ENCODE data around the gene KLHL29. TPM values are rescaled to one million over a fixed set of nuclear protein-coding genes. Genes with fewer than 3 reads are reported as not detected.

Gene KLHL29
- total and polyA plus RNA-seq, 7 experiments from 2014 or later: 0.59 to 6.5 (median 5.6) TPM

GRCh38 chr2:23520256-23520655 is 135.3 kb downstream of the KLHL29 start:
- H3K36me3 ChIP-seq (ENCODE audit: control insufficient read depth in 2 of 3, insufficient read depth in 3 of 3, low read length in 3 of 3): no peaks in the 10 kb centered on the region
- Mint-ChIP-seq H3K4me1 (peaks cover 0 to 8% (median 5%) of the 10 kb centered on the region in 7 donors), H3K27ac (no peak overlapping the region), H3K36me3 (no peaks in the 10 kb centered on the region), H3K27me3 (peaks cover 0 to 7% (median 0%) of the 10 kb centered on the region in 5 donors), H3K4me3 (no peak overlapping the region), H3K9me3 (no peaks in the 10 kb centered on the region)
- H3K27ac ChIP-seq (ENCODE audit: low read depth, low read length): no peak overlapping the region
- H3K9me3 ChIP-seq (ENCODE audit: control insufficient read depth in 2 of 3, low read length in 3 of 3): no peaks in the 10 kb centered on the region
- H3K27me3 ChIP-seq (ENCODE audit: control insufficient read depth in 2 of 2, insufficient read depth in 2 of 2, low read length in 2 of 2): no peaks in the 10 kb centered on the region
- DNase-seq (no peak), ATAC-seq (no peak)
- ChIA-PET CTCF (no interaction called here), POLR2A (no interaction called here)
- peaks cover 0 to 2% of the 10 kb centered on the region in 2 donors for H3K4me1 ChIP-seq (ENCODE audit: control insufficient read depth in 2 of 2, insufficient read depth in 2 of 2, low read length in 2 of 2)
- no peak overlapping the region for H3K4me3 ChIP-seq (ENCODE audit: low read length)
- intact Hi-C loops (cut with micrococcal nuclease): no loop called here

- ATAC-seq (no peak), DNase-seq (no peak)
- Histone ChIP-seq H3K9me3 (ENCODE audit: control insufficient read depth in 2 of 3, low read length in 3 of 3) (no peaks in the 10 kb centered on the region), H3K27me3 (ENCODE audit: control insufficient read depth in 2 of 2, insufficient read depth in 2 of 2, low read length in 2 of 2) (no peaks in the 10 kb centered on the region), H3K27ac (ENCODE audit: low read depth, low read length) (no peak overlapping the region), H3K36me3 (ENCODE audit: control insufficient read depth in 2 of 3, insufficient read depth in 3 of 3, low read length in 3 of 3) (no peaks in the 10 kb centered on the region), H3K4me3 (ENCODE audit: low read length) (no peak overlapping the region), H3K4me1 (ENCODE audit: control insufficient read depth in 2 of 2, insufficient read depth in 2 of 2, low read length in 2 of 2) (peaks cover 0 to 9% of the 10 kb centered on the region in 2 donors)
- intact Hi-C loops (cut with micrococcal nuclease): no loop called here
- Mint-ChIP-seq H3K4me3 (no peak overlapping the region), H3K36me3 (no peaks in the 10 kb centered on the region), H3K9me3 (no peaks in the 10 kb centered on the region), H3K27ac (no peak overlapping the region), H3K27me3 (peaks cover 0 to 4% (median 0%) of the 10 kb centered on the region in 5 donors), H3K4me1 (peaks cover 4 to 11% (median 10%) of the 10 kb centered on the region in 7 donors)
- ChIA-PET POLR2A (no interaction called here), CTCF (no interaction called here)
Observed at GRCh38 chr2:23521060-23521459, 136.1 kb downstream of the KLHL29 start.

- no peaks in the 10 kb centered on the region for H3K36me3 Mint-ChIP-seq
- ChIA-PET CTCF (no interaction called here), POLR2A (interaction anchor here (0.6 kb wide), 1 partner anchor 30 kb away, joined by 3 read pairs; no protein-coding TSS in a partner anchor)
- H3K4me1 Mint-ChIP-seq: peaks cover 7 to 18% (median 14%) of the 10 kb centered on the region in 7 donors
- Histone ChIP-seq H3K9me3 (ENCODE audit: control insufficient read depth in 2 of 3, low read length in 3 of 3) (no peaks in the 10 kb centered on the region), H3K27me3 (ENCODE audit: control insufficient read depth in 2 of 2, insufficient read depth in 2 of 2, low read length in 2 of 2) (no peaks in the 10 kb centered on the region), H3K4me1 (ENCODE audit: control insufficient read depth in 2 of 2, insufficient read depth in 2 of 2, low read length in 2 of 2) (peaks cover 0 to 16% of the 10 kb centered on the region in 2 donors), H3K4me3 (ENCODE audit: low read length) (no peak overlapping the region), H3K27ac (ENCODE audit: low read depth, low read length) (no peak overlapping the region), H3K36me3 (ENCODE audit: control insufficient read depth in 2 of 3, insufficient read depth in 3 of 3, low read length in 3 of 3) (no peaks in the 10 kb centered on the region)
- no peak overlapping the region for H3K4me3 Mint-ChIP-seq
- no peaks in the 10 kb centered on the region for H3K9me3 Mint-ChIP-seq
- no peak for DNase-seq
- peaks cover 0 to 2% (median 0%) of the 10 kb centered on the region in 5 donors for H3K27me3 Mint-ChIP-seq
- no peak overlapping the region for H3K27ac Mint-ChIP-seq
- no peak for ATAC-seq
- intact Hi-C loops (cut with micrococcal nuclease): no loop called here
Observed at GRCh38 chr2:23522726-23523372, 137.9 kb downstream of the KLHL29 start.

GRCh38 chr2:23523373-23524260 is 138.6 kb downstream of the KLHL29 start:
- H3K27me3 Mint-ChIP-seq: peaks cover 0 to 2% (median 0%) of the 10 kb centered on the region in 5 donors
- no peaks in the 10 kb centered on the region for H3K36me3 ChIP-seq (ENCODE audit: control insufficient read depth in 2 of 3, insufficient read depth in 3 of 3, low read length in 3 of 3)
- intact Hi-C loops (cut with micrococcal nuclease): no loop called here
- no peak overlapping the region for H3K4me3 Mint-ChIP-seq
- H3K27ac Mint-ChIP-seq: no peak overlapping the region
- H3K9me3 Mint-ChIP-seq: no peaks in the 10 kb centered on the region
- H3K4me1 Mint-ChIP-seq: peaks cover 7 to 18% (median 14%) of the 10 kb centered on the region in 7 donors
- no peak overlapping the region for H3K4me3 ChIP-seq (ENCODE audit: low read length)
- peaks cover 0 to 16% of the 10 kb centered on the region in 2 donors for H3K4me1 ChIP-seq (ENCODE audit: control insufficient read depth in 2 of 2, insufficient read depth in 2 of 2, low read length in 2 of 2)
- DNase-seq (no peak), ATAC-seq (no peak)
- CTCF ChIA-PET: no interaction called here
- no peaks in the 10 kb centered on the region for H3K27me3 ChIP-seq (ENCODE audit: control insufficient read depth in 2 of 2, insufficient read depth in 2 of 2, low read length in 2 of 2)
- H3K36me3 Mint-ChIP-seq: no peaks in the 10 kb centered on the region
- no peak overlapping the region for H3K27ac ChIP-seq (ENCODE audit: low read depth, low read length)
- POLR2A ChIA-PET: interaction anchor here (0.6 kb wide), 1 partner anchor 30 kb away, joined by 3 read pairs; no protein-coding TSS in a partner anchor
- H3K9me3 ChIP-seq (ENCODE audit: control insufficient read depth in 2 of 3, low read length in 3 of 3): no peaks in the 10 kb centered on the region

GRCh38 chr2:23524261-23524706 is 139.3 kb downstream of the KLHL29 start:
- CTCF ChIA-PET: no interaction called here
- H3K9me3 Mint-ChIP-seq: no peaks in the 10 kb centered on the region

GRCh38 chr2:23525137-23525765 is 140.3 kb downstream of the KLHL29 start:
- H3K4me1 Mint-ChIP-seq: peaks cover 7 to 18% (median 14%) of the 10 kb centered on the region in 7 donors
- no peak overlapping the region for H3K27ac Mint-ChIP-seq
- H3K4me3 Mint-ChIP-seq: peak overlapping the region in 1 of 10 donors; percentile 62
- no peaks in the 10 kb centered on the region for H3K9me3 Mint-ChIP-seq
- ATAC-seq (no peak), DNase-seq (no peak)
- POLR2A ChIA-PET: no interaction called here
- Histone ChIP-seq H3K4me3 (ENCODE audit: low read length) (no peak overlapping the region), H3K27me3 (ENCODE audit: control insufficient read depth in 2 of 2, insufficient read depth in 2 of 2, low read length in 2 of 2) (no peaks in the 10 kb centered on the region), H3K27ac (ENCODE audit: low read depth, low read length) (no peak overlapping the region), H3K4me1 (ENCODE audit: control insufficient read depth in 2 of 2, insufficient read depth in 2 of 2, low read length in 2 of 2) (peaks cover 0 to 16% of the 10 kb centered on the region in 2 donors), H3K36me3 (ENCODE audit: control insufficient read depth in 2 of 3, insufficient read depth in 3 of 3, low read length in 3 of 3) (no peaks in the 10 kb centered on the region), H3K9me3 (ENCODE audit: control insufficient read depth in 2 of 3, low read length in 3 of 3) (no peaks in the 10 kb centered on the region)
- intact Hi-C loops (cut with micrococcal nuclease): no loop called here
- H3K36me3 Mint-ChIP-seq: no peaks in the 10 kb centered on the region
- CTCF ChIA-PET: no interaction called here
- H3K27me3 Mint-ChIP-seq: peaks cover 0 to 2% (median 0%) of the 10 kb centered on the region in 5 donors

More at GRCh38 chr2:23524261-23524706, 139.3 kb downstream of the KLHL29 start:
- intact Hi-C loops (cut with micrococcal nuclease): no loop called here
- DNase-seq: no peak
- no peaks in the 10 kb centered on the region for H3K27me3 ChIP-seq (ENCODE audit: control insufficient read depth in 2 of 2, insufficient read depth in 2 of 2, low read length in 2 of 2)
- no peak overlapping the region for H3K27ac ChIP-seq (ENCODE audit: low read depth, low read length)
- POLR2A ChIA-PET: no interaction called here
- H3K4me3 ChIP-seq (ENCODE audit: low read length): no peak overlapping the region
- no peak overlapping the region for H3K27ac Mint-ChIP-seq
- no peaks in the 10 kb centered on the region for H3K36me3 ChIP-seq (ENCODE audit: control insufficient read depth in 2 of 3, insufficient read depth in 3 of 3, low read length in 3 of 3)
- no peak overlapping the region for H3K4me3 Mint-ChIP-seq
- H3K4me1 ChIP-seq (ENCODE audit: control insufficient read depth in 2 of 2, insufficient read depth in 2 of 2, low read length in 2 of 2): peaks cover 0 to 16% of the 10 kb centered on the region in 2 donors
- ATAC-seq: no peak
- no peaks in the 10 kb centered on the region for H3K9me3 ChIP-seq (ENCODE audit: control insufficient read depth in 2 of 3, low read length in 3 of 3)
- peaks cover 0 to 2% (median 0%) of the 10 kb centered on the region in 5 donors for H3K27me3 Mint-ChIP-seq
- H3K4me1 Mint-ChIP-seq: peaks cover 7 to 18% (median 14%) of the 10 kb centered on the region in 7 donors
- H3K36me3 Mint-ChIP-seq: no peaks in the 10 kb centered on the region

Measured in naive thymus-derived CD4-positive, alpha-beta T cell (primary cell).